Mesendoderm (in vitro differentiated cells): Measurements from ENCODE around the gene SUV39H2.

Source experiments
- DNase-seq: peaks from one replicate; pipeline ENCODE4 v3.0.0; 2013
- H2AK5ac ChIP-seq: 2 replicates; pipeline ENCODE4 v1.6.1; 2013; ENCODE audit warnings: low read length, inconsistent platforms
- H2BK120ac ChIP-seq: 2 replicates; pipeline ENCODE4 v1.6.1; 2013; ENCODE audit warnings: low read depth, mild to moderate bottlenecking, low read length, moderate library complexity, mixed read lengths
- H2BK15ac ChIP-seq: replicated peaks from 2 replicates; pipeline ENCODE4 v1.6.1; 2013; ENCODE audit warnings: low read depth, mild to moderate bottlenecking, moderate library complexity
- H2BK5ac ChIP-seq: 2 replicates; pipeline ENCODE4 v1.6.1; 2013; ENCODE audit warnings: low read length, inconsistent platforms
- H3K18ac ChIP-seq: 2 replicates; pipeline ENCODE4 v1.6.1; 2013; ENCODE audit warnings: mild to moderate bottlenecking, low read length, mixed read lengths
- H3K23ac ChIP-seq: one replicate; pipeline ENCODE4 v1.6.1; 2013; ENCODE audit warnings: low read length
- H3K27ac ChIP-seq: 2 replicates; pipeline ENCODE4 v1.5.1; 2013; ENCODE audit warnings: low read depth, mild to moderate bottlenecking, inconsistent platforms, low read length, moderate library complexity
- H3K27me3 ChIP-seq: 2 replicates; pipeline ENCODE4 v1.6.1; 2013; ENCODE audit warnings: low read length, control low read depth, mild to moderate bottlenecking, inconsistent platforms; ENCODE audit not compliant: insufficient read depth, poor library complexity
- H3K36me3 ChIP-seq: 2 replicates; pipeline ENCODE4 v1.6.1; 2013; ENCODE audit warnings: low read length, inconsistent platforms; ENCODE audit not compliant: control insufficient read depth, insufficient read depth
- H3K4ac ChIP-seq: one replicate; pipeline ENCODE4 v1.6.1; 2013; ENCODE audit warnings: low read depth, mild to moderate bottlenecking, low read length, moderate library complexity
- H3K4me1 ChIP-seq: 2 replicates; pipeline ENCODE4 v1.6.1; 2013; ENCODE audit warnings: low read depth, low read length, inconsistent platforms; ENCODE audit not compliant: control insufficient read depth
- H3K4me2 ChIP-seq: 2 replicates; pipeline ENCODE4 v1.6.1; 2013; ENCODE audit warnings: low read length
- H3K4me3 ChIP-seq: 2 replicates; pipeline ENCODE4 v1.5.1; 2013; ENCODE audit warnings: mild to moderate bottlenecking, low read length
- H3K56ac ChIP-seq: one replicate; pipeline ENCODE4 v1.6.1; 2013; ENCODE audit warnings: low read length
- H3K79me1 ChIP-seq: 2 replicates; pipeline ENCODE4 v1.6.1; 2013; ENCODE audit warnings: low read length, inconsistent platforms
- H3K79me2 ChIP-seq: 2 replicates; pipeline ENCODE4 v1.6.1; 2013; ENCODE audit warnings: mild to moderate bottlenecking, low read length; ENCODE audit not compliant: control insufficient read depth, insufficient read depth
- H3K9ac ChIP-seq: 2 replicates; pipeline ENCODE4 v1.6.1; 2013; ENCODE audit warnings: low read length, inconsistent platforms
- H4K5ac ChIP-seq: one replicate; pipeline ENCODE4 v1.6.1; 2013; ENCODE audit warnings: low read length
- H4K8ac ChIP-seq: one replicate; pipeline ENCODE4 v1.6.1; 2013; ENCODE audit warnings: low read depth, mild to moderate bottlenecking, control low read depth, low read length, moderate library complexity
- WGBS: extraction: QIAGEN DNeasy Blood & Tissue Kit; methylation state at CpG from one replicate; pipeline ENCODE4 v1.1.7; 2013; ENCODE audit warnings: low lambda C conversion rate, missing lambda C conversion rate; ENCODE audit not compliant: insufficient coverage; ENCODE audit errors: extremely low coverage; 5-methylcytosine and 5-hydroxymethylcytosine counted together

Gene SUV39H2

DNA sequence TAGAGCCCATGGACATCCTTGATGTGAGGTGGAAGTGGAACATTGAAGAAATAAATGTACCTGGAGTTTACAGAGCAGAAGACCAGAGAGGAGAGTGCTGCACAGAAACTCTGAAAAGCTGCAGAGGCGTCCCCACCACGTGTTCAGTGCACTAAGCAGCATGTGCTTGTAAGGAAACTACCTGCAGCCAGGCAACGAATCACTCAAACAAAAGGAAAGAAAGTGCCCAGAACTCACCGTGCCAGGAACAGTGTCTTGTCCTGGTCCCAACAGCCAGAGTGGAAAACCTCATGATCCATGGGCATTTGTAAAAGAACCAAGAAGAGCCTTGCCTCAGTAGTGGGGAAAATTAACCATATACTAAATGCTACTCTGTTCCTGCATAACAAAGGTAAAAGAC lies 32.3 kb downstream of the SUV39H2 start:
- H3K4me1 ChIP-seq: no peaks in the 10 kb centered on the region
- H3K27ac ChIP-seq: no peak overlapping the region
- peaks cover 6% of the 10 kb centered on the region for H3K36me3 ChIP-seq
- no peak overlapping the region for H2BK5ac ChIP-seq
- H2BK15ac ChIP-seq: no peak overlapping the region
- H3K27me3 ChIP-seq: no peaks in the 10 kb centered on the region
- no CpG with 5 or more reads among the region's 4 CpGs for WGBS
- no peak overlapping the region for H3K4me3 ChIP-seq
- H2AK5ac ChIP-seq: no peak overlapping the region
- no peak overlapping the region for H3K23ac ChIP-seq
- DNase-seq: no peak
- no peak overlapping the region for H4K5ac ChIP-seq
- H2BK120ac ChIP-seq: no peak overlapping the region
- no peak overlapping the region for H3K4ac ChIP-seq
- H3K9ac ChIP-seq: no peak overlapping the region
- no peak overlapping the region for H4K8ac ChIP-seq
- no peaks in the 10 kb centered on the region for H3K79me2 ChIP-seq
- H3K56ac ChIP-seq: no peak overlapping the region
- H3K79me1 ChIP-seq: no peaks in the 10 kb centered on the region
- H3K4me2 ChIP-seq: no peak overlapping the region
- no peak overlapping the region for H3K18ac ChIP-seq

- no peak overlapping the region for H3K4me2 ChIP-seq
- no peak overlapping the region for H3K4me3 ChIP-seq
- no peaks in the 10 kb centered on the region for H3K4me1 ChIP-seq
- no CpG with 5 or more reads among the region's 3 CpGs for WGBS
- H3K9ac ChIP-seq: no peak overlapping the region
- no peak overlapping the region for H3K56ac ChIP-seq
- no peak overlapping the region for H4K5ac ChIP-seq
- H2BK120ac ChIP-seq: no peak overlapping the region
- H3K4ac ChIP-seq: no peak overlapping the region
- no peaks in the 10 kb centered on the region for H3K27me3 ChIP-seq
- H4K8ac ChIP-seq: no peak overlapping the region
- H3K79me1 ChIP-seq: no peaks in the 10 kb centered on the region
- no peak overlapping the region for H2AK5ac ChIP-seq
- peaks cover 5% of the 10 kb centered on the region for H3K36me3 ChIP-seq
- no peaks in the 10 kb centered on the region for H3K79me2 ChIP-seq
- DNase-seq: no peak
- no peak overlapping the region for H3K18ac ChIP-seq
- no peak overlapping the region for H2BK15ac ChIP-seq
- H3K23ac ChIP-seq: no peak overlapping the region
- no peak overlapping the region for H2BK5ac ChIP-seq
- H3K27ac ChIP-seq: no peak overlapping the region
Observed at GRCh38 chr10:14911801-14912200, 33.1 kb downstream of the SUV39H2 start.

DNA sequence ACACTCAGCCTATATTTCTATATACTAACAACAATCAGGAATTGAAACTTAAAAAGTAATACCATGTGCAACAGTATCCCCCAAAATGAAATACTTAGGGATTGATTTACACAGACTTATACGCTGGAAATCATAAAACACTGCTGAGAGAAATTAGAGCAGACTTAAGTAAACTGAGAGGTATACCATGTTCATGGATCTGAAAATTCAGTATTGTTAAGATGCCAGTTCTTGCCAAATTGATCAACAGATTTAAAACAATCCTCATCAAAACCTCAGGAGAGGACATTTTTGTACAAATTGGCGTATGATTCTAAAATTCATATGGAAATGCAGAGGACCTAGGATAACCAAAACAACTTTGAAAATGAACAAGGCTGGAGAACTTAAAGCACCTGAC lies 37.9 kb downstream of the SUV39H2 start:
- Histone ChIP-seq H3K56ac (no peak overlapping the region), H4K8ac (no peak overlapping the region), H2BK5ac (no peak overlapping the region), H3K27me3 (no peaks in the 10 kb centered on the region), H3K18ac (no peak overlapping the region), H3K27ac (no peak overlapping the region), H2BK15ac (no peak overlapping the region), H3K9ac (no peak overlapping the region), H2AK5ac (no peak overlapping the region), H3K36me3 (no peaks in the 10 kb centered on the region), H3K23ac (no peak overlapping the region), H3K79me2 (no peaks in the 10 kb centered on the region), H3K4me1 (no peaks in the 10 kb centered on the region), H4K5ac (no peak overlapping the region), H3K79me1 (no peaks in the 10 kb centered on the region), H3K4ac (no peak overlapping the region), H3K4me3 (no peak overlapping the region), H3K4me2 (no peak overlapping the region), H2BK120ac (no peak overlapping the region)
- DNase-seq: no peak
- WGBS: no CpG with 5 or more reads among the region's 2 CpGs

DNA sequence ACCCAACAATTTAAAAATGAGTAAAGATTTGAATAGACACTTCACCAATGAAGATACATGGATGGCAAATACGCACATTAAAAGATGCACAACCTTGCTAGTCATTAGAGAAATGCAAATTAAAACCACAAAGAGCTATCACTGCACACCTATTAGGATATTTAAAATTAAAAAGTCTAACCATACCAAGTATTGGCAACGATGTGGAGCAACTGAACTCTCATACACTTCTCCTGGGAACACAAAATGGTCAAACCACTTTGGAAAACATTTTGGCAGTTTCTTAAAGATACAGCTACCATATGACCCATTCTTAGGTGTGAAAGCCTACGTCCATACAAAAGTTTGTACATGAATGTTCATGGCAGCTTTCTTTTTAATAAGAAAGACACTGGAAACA lies 39.2 kb downstream of the SUV39H2 start:
- Histone ChIP-seq H4K8ac (no peak overlapping the region), H4K5ac (no peak overlapping the region), H2AK5ac (no peak overlapping the region), H3K9ac (no peak overlapping the region), H2BK120ac (no peak overlapping the region), H3K4ac (no peak overlapping the region), H3K4me2 (no peak overlapping the region), H3K27me3 (no peaks in the 10 kb centered on the region), H3K79me2 (no peaks in the 10 kb centered on the region), H2BK15ac (no peak overlapping the region), H3K4me3 (no peak overlapping the region), H3K56ac (no peak overlapping the region), H3K18ac (no peak overlapping the region), H3K36me3 (no peaks in the 10 kb centered on the region), H3K4me1 (no peaks in the 10 kb centered on the region), H3K79me1 (no peaks in the 10 kb centered on the region), H2BK5ac (no peak overlapping the region), H3K27ac (no peak overlapping the region), H3K23ac (no peak overlapping the region)
- no CpG with 5 or more reads among the region's 3 CpGs for WGBS
- DNase-seq: no peak

GRCh38 chr10:14918964-14919363 lies 40.3 kb downstream of the SUV39H2 start:
- DNase-seq: no peak
- Histone ChIP-seq H4K5ac (no peak overlapping the region), H3K79me1 (no peaks in the 10 kb centered on the region), H3K18ac (no peak overlapping the region), H2BK120ac (no peak overlapping the region), H2BK15ac (no peak overlapping the region), H3K4me2 (no peak overlapping the region), H3K36me3 (peaks cover 1% of the 10 kb centered on the region), H2BK5ac (no peak overlapping the region), H3K27ac (no peak overlapping the region), H3K4me3 (no peak overlapping the region), H3K4me1 (no peaks in the 10 kb centered on the region), H2AK5ac (no peak overlapping the region), H3K56ac (no peak overlapping the region), H3K9ac (no peak overlapping the region), H3K79me2 (no peaks in the 10 kb centered on the region), H3K27me3 (no peaks in the 10 kb centered on the region), H4K8ac (no peak overlapping the region), H3K4ac (no peak overlapping the region), H3K23ac (no peak overlapping the region)
- WGBS: no CpG with 5 or more reads among the region's 3 CpGs

DNA sequence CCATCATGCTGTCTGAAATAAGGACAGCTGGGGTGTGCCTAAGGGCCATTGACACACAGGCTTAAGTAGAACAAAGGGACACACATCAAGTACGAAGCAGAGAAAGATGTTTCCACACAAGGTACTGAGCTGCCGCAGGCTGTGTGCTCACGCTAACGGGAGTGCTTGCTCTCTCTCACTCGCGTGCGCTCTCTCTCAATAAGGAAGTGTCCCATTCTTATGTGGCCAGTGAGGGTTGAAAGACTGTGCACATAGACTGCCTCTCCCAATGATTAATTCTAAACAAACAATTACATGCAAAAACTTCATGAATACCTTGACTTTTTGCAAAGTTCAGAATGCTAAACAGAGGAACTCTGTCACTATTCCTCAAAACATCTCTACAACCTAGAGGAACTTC lies 45.3 kb downstream of the SUV39H2 start:
- no peak overlapping the region for H3K23ac ChIP-seq
- no peak overlapping the region for H2AK5ac ChIP-seq
- H3K4me3 ChIP-seq: no peak overlapping the region
- no peak overlapping the region for H3K4me2 ChIP-seq
- H3K9ac ChIP-seq: no peak overlapping the region
- no peaks in the 10 kb centered on the region for H3K79me1 ChIP-seq
- H3K27me3 ChIP-seq: no peaks in the 10 kb centered on the region
- no CpG with 5 or more reads among the region's 7 CpGs for WGBS
- no peak overlapping the region for H3K27ac ChIP-seq
- H3K79me2 ChIP-seq: no peaks in the 10 kb centered on the region
- H3K4me1 ChIP-seq: no peaks in the 10 kb centered on the region
- no peak overlapping the region for H3K18ac ChIP-seq
- no peak overlapping the region for H2BK15ac ChIP-seq
- H3K36me3 ChIP-seq: peaks cover 1% of the 10 kb centered on the region
- no peak overlapping the region for H3K56ac ChIP-seq
- H3K4ac ChIP-seq: no peak overlapping the region
- H2BK120ac ChIP-seq: no peak overlapping the region
- no peak for DNase-seq
- H2BK5ac ChIP-seq: no peak overlapping the region
- H4K5ac ChIP-seq: no peak overlapping the region
- H4K8ac ChIP-seq: no peak overlapping the region
